IMR-90 (cell line): ENCODE results near the gene VPS13C. TPM values are rescaled to one million over a fixed set of nuclear protein-coding genes. Genes with fewer than 3 reads are reported as not detected.

Source experiments
- ATAC-seq: fragments of 200-7000 bp; cut with Tn5 transposase; 2 replicates; pipeline ENCODE4 v1.9.1; 2020; ENCODE audit warnings: low read depth, mild to moderate bottlenecking, moderate library complexity
- BruUV-seq: library from RNA; stranded (reverse); fragments of 400-500 nt; replicated peaks from 2 replicates; lab custom pipeline; 2021; lab: Mats Ljungman, UMichigan
- CTCF ChIA-PET: fragments of 300-600 bp; formaldehyde crosslinking; extraction: SDS; loops from one replicate; lab custom pipeline; 2021; ENCODE audit warnings: antibody characterized with exemption; lab: Yijun Ruan, JAX
- POLR2A ChIA-PET: fragments of 300-600 bp; sonication (Branson Sonifier 250); formaldehyde crosslinking; loops from one replicate; lab custom pipeline; 2022; ENCODE audit warnings: antibody characterized with exemption; ENCODE audit not compliant: unreplicated experiment; lab: Charles Lee
- DNase-seq: peaks from one replicate; pipeline ENCODE4 v3.0.0; 2013
- H2AFZ ChIP-seq: replicated peaks from 2 replicates; pipeline ENCODE3; 2013; ENCODE audit warnings: low read length, mild to moderate bottlenecking; ENCODE audit not compliant: poor library complexity
- H2AK5ac ChIP-seq: 2 replicates; pipeline ENCODE4 v1.6.1; 2013; ENCODE audit warnings: low read depth, low read length, inconsistent platforms
- H2AK9ac ChIP-seq: replicated peaks from 2 replicates; pipeline ENCODE3; 2013; ENCODE audit warnings: mild to moderate bottlenecking, low read depth, low read length, moderate library complexity; ENCODE audit not compliant: poor library complexity
- H2BK120ac ChIP-seq: 2 replicates; pipeline ENCODE4 v1.6.1; 2013; ENCODE audit warnings: low read depth, low read length, inconsistent platforms
- H2BK15ac ChIP-seq: 3 replicates; pipeline ENCODE4 v1.6.1; 2013; ENCODE audit warnings: low read depth, low read length, inconsistent platforms
- H2BK20ac ChIP-seq: 2 replicates; pipeline ENCODE4 v1.6.1; 2013; ENCODE audit warnings: low read depth, mild to moderate bottlenecking, inconsistent platforms, low read length, moderate library complexity
- H2BK5ac ChIP-seq: 2 replicates; pipeline ENCODE4 v1.6.1; 2013; ENCODE audit warnings: mild to moderate bottlenecking, low read depth, low read length, inconsistent platforms; ENCODE audit not compliant: poor library complexity, severe bottlenecking
- H3K14ac ChIP-seq: replicated peaks from 2 replicates; pipeline ENCODE4 v1.6.1; 2013; ENCODE audit warnings: low read depth, low read length, inconsistent platforms
- H3K18ac ChIP-seq: 2 replicates; pipeline ENCODE4 v1.6.1; 2013; ENCODE audit warnings: low read depth, low read length, control low read depth
- H3K23ac ChIP-seq: 2 replicates; pipeline ENCODE4 v1.6.1; 2013; ENCODE audit warnings: low read depth, low read length, inconsistent platforms
- H3K27ac ChIP-seq: 2 replicates; pipeline ENCODE4 v1.5.1; 2013; ENCODE audit warnings: mild to moderate bottlenecking, control low read depth, low read length; ENCODE audit not compliant: insufficient read depth
- H3K27me3 ChIP-seq: 2 replicates; pipeline ENCODE4 v1.6.1; 2013; ENCODE audit warnings: low read length; ENCODE audit not compliant: control insufficient read depth, insufficient read depth
- H3K36me3 ChIP-seq: 2 replicates; pipeline ENCODE4 v1.6.1; 2013; ENCODE audit warnings: low read length, mixed read lengths; ENCODE audit not compliant: control insufficient read depth, insufficient read depth
- H3K4ac ChIP-seq: 2 replicates; pipeline ENCODE4 v1.6.1; 2013; ENCODE audit warnings: low read depth, low read length, inconsistent platforms
- H3K4me1 ChIP-seq: 2 replicates; pipeline ENCODE4 v1.6.1; 2013; ENCODE audit warnings: low read length, mixed read lengths; ENCODE audit not compliant: control insufficient read depth, insufficient read depth
- H3K4me2 ChIP-seq: 2 replicates; pipeline ENCODE4 v1.6.1; 2013; ENCODE audit warnings: low read depth, mild to moderate bottlenecking, control low read depth, low read length, moderate library complexity
- H3K4me3 ChIP-seq: 2 replicates; pipeline ENCODE4 v1.5.1; 2013; ENCODE audit warnings: low read depth, mild to moderate bottlenecking, control low read depth, low read length, moderate library complexity; ENCODE audit not compliant: insufficient read depth
- H3K56ac ChIP-seq: 2 replicates; pipeline ENCODE4 v1.6.1; 2013; ENCODE audit warnings: low read length, inconsistent platforms; ENCODE audit not compliant: insufficient read depth; ENCODE audit errors: extremely low read depth
- H3K79me1 ChIP-seq, 2 experiments: 2 replicates each; pipeline ENCODE4 v1.6.1; 2013; ENCODE audit warnings: low read length in 2 of 2, inconsistent platforms in 1 of 2, low read depth in 1 of 2
- H3K9ac ChIP-seq: 2 replicates; pipeline ENCODE4 v1.6.1; 2013; ENCODE audit warnings: low read depth, low read length, control low read depth
- H3K9me1 ChIP-seq: 2 replicates; pipeline ENCODE4 v1.6.1; 2013; ENCODE audit warnings: low read length, inconsistent platforms; ENCODE audit not compliant: insufficient read depth
- H3K9me3 ChIP-seq: 2 replicates; pipeline ENCODE4 v1.6.1; 2013; ENCODE audit warnings: low read length; ENCODE audit not compliant: control insufficient read depth, insufficient read depth
- H4K20me1 ChIP-seq: 2 replicates; pipeline ENCODE4 v1.6.1; 2013; ENCODE audit warnings: low read length, inconsistent platforms; ENCODE audit not compliant: insufficient read depth
- H4K5ac ChIP-seq: 2 replicates; pipeline ENCODE4 v1.6.1; 2013; ENCODE audit warnings: mild to moderate bottlenecking, low read depth, low read length, control low read depth
- H4K8ac ChIP-seq, 2 experiments: 2 replicates each; pipeline ENCODE4 v1.6.1; 2013; ENCODE audit warnings: low read depth in 2 of 2, low read length in 2 of 2, control low read depth in 1 of 2, inconsistent platforms in 1 of 2
- H4K91ac ChIP-seq: 2 replicates; pipeline ENCODE4 v1.6.1; 2013; ENCODE audit warnings: low read depth, low read length, inconsistent platforms; ENCODE audit not compliant: insufficient read depth
- BHLHE40 ChIP-seq: fragments of 150-350 bp; IDR thresholded peaks from 2 replicates; pipeline ENCODE4 v1.6.1; 2016; ENCODE audit warnings: mild to moderate bottlenecking, low read depth, low read length
- CEBPB ChIP-seq: IDR thresholded peaks from 2 replicates; pipeline ENCODE4 v1.6.1; 2012; ENCODE audit warnings: low read depth, low read length, improper control_type of control experiment
- FOS ChIP-seq: fragments of 150-350 bp; IDR thresholded peaks from 2 replicates; pipeline ENCODE4 v1.6.1; 2016; ENCODE audit warnings: low read depth, low read length
- MAFK ChIP-seq: IDR thresholded peaks from 2 replicates; pipeline ENCODE4 v1.6.1; 2012; ENCODE audit warnings: low read depth, low read length, improper control_type of control experiment
- MXI1 ChIP-seq: IDR thresholded peaks from 2 replicates; pipeline ENCODE4 v1.6.1; 2012; ENCODE audit warnings: low read depth, mild to moderate bottlenecking, low read length, moderate library complexity, borderline replicate concordance
- POLR2A ChIP-seq: IDR thresholded peaks from 2 replicates; pipeline ENCODE4 v1.6.1; 2012; ENCODE audit warnings: mild to moderate bottlenecking, low read depth, low read length
- RAD21 ChIP-seq: IDR thresholded peaks from 2 replicates; pipeline ENCODE4 v1.6.1; 2012; ENCODE audit warnings: low read length, improper control_type of control experiment
- RFX5 ChIP-seq: IDR thresholded peaks from 2 replicates; pipeline ENCODE4 v1.8.0; 2012; ENCODE audit warnings: low read depth, mild to moderate bottlenecking, low read length, moderate library complexity
- USF2 ChIP-seq: fragments of 150-350 bp; IDR thresholded peaks from 2 replicates; pipeline ENCODE4 v1.6.1; 2017; ENCODE audit warnings: mild to moderate bottlenecking, antibody characterized with exemption, low read length, low read depth
- dilution Hi-C: fragments of 300-500 bp; cut with HindIII; formaldehyde crosslinking; loops from one replicate; pipeline ENCODE4 v1.14.3; 2018; ENCODE audit warnings: low sequenced_read_pairs; ENCODE audit not compliant: unreplicated experiment
- in situ Hi-C: fragments of 300-500 bp; cut with MboI; formaldehyde crosslinking; loops from 3 replicates; pipeline ENCODE4 v1.14.3; 2019; ENCODE audit warnings: low sequenced_read_pairs, inconsistent platforms, mixed read lengths
- intact Hi-C: fragments of 100-400 bp; cut with micrococcal nuclease; formaldehyde crosslinking; loops from 2 replicates; pipeline ENCODE4 v1.10.0; 2022
- polyA plus RNA-seq, 3 experiments: library from polyadenylated mRNA; depleted of rRNA; stranded (reverse); fragments of >200 nt; gene quantifications; 2 replicates each; pipeline ENCODE4 v1.2.3, GENCODE V29; 2012; ENCODE audit warnings: low replicate concordance in 1 of 3
- total RNA-seq: library from RNA; depleted of rRNA; stranded (reverse); fragments of >200 nt; gene quantifications from 2 replicates; pipeline ENCODE4 v1.2.3, GENCODE V29; 2012

The VPS13C gene
- total and polyA plus RNA-seq, 2 of the 4 experiments (the other 2 are of a cell fraction), result 8.1 to 32.8 TPM

DNA sequence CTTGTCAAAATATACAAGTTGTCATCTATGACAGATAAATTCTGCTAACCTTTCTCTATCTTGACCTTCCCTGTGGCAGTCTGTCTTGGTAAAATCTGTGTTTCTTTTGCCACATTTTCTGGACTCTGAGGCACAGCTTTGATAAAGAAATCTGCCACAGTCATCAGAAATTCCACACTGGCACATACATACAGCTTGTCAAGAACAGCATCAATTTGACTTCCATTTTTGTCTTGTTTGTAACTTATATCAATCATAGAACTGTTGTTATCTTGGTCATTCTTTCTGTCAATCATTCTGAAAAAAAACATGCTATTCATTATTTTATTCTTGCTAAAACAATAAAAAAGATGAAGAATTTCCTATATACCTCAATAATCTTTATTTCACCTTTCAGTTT is 130.8 kb downstream of the VPS13C start:
- Histone ChIP-seq H3K23ac (no peak overlapping the region), H2BK5ac (no peak overlapping the region), H3K9me3 (no peaks in the 10 kb centered on the region), H4K5ac (no peak overlapping the region), H2AFZ (no peak overlapping the region), H2BK20ac (no peak overlapping the region), H2AK9ac (no peak overlapping the region), H3K56ac (no peak overlapping the region), H3K27me3 (no peaks in the 10 kb centered on the region), H3K18ac (no peak overlapping the region), H3K4me1 (no peaks in the 10 kb centered on the region), H4K8ac (no peak overlapping the region), H3K9me1 (no peaks in the 10 kb centered on the region), H2AK5ac (no peak overlapping the region), H3K27ac (no peak overlapping the region), H3K4me2 (no peak overlapping the region), H3K4me3 (no peak overlapping the region), H3K4ac (no peak overlapping the region), H3K79me1 (no peaks in the 10 kb centered on the region), H4K20me1 (no peaks in the 10 kb centered on the region; the same call in 1 of the 2 replicates), H3K36me3 (peaks cover 6% of the 10 kb centered on the region), H3K14ac (no peak overlapping the region), H2BK15ac (no peak overlapping the region), H3K9ac (no peak overlapping the region), H2BK120ac (no peak overlapping the region), H4K91ac (no peak overlapping the region)
- no peak for DNase-seq
- intact Hi-C loops (no loop called here), in situ Hi-C loops (no loop called here), dilution Hi-C loops (no loop called here)
- TF ChIP-seq POLR2A (no peak), RFX5 (no peak), USF2 (no peak), RAD21 (no peak), CEBPB (no peak), MXI1 (no peak), BHLHE40 (no peak), FOS (no peak), MAFK (peak; percentile 51; the same call in 1 of the 2 replicates)
- POLR2A ChIA-PET, result no interaction called here
- no TSS peak for BruUV-seq
- CTCF ChIA-PET, result interaction anchor here (0.6 kb wide), 2 partner anchors 25 to 219 kb away, joined by 3 to 6 read pairs; no protein-coding TSS in a partner anchor
- ATAC-seq, result no peak
